NCI-H226 (cell line): Measurements from ENCODE around the gene CD300C.
"Not testable (repeated sequence)": the region's sequence is repeated elsewhere in the genome, so short reads cannot be mapped to it uniquely, and the experiment has no call there.

ENCODE experiments used
- DNase-seq: peaks from one replicate; pipeline ENCODE4 v3.0.0-alpha.2; 2015

The CD300C gene

DNA sequence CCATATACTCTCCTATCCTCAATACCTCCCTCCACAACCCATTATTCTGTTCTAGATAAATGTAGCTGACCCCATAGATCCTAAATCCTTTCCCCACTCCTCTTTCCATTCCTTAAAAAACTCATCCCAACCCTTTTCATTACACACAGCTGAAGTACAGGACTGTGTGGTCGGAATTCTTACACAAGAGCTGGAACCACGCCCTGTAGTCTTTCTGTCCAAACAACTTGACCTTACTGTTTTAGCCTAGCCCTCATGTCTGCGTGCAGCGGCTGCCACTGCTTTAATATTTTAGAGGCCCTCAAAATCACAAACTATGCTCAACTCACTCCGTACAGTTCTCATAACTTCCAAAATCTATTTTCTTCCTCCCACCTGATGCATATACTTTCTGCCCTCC is 42.0 kb downstream of the CD300C start:
- DNase-seq, result not testable (repeated sequence)

- no peak for DNase-seq
Observed at GRCh38 chr17:74502861-74503260, 43.1 kb downstream of the CD300C start.

GRCh38 chr17:74499992-74500391 is 45.9 kb downstream of the CD300C start:
- no peak for DNase-seq

DNA sequence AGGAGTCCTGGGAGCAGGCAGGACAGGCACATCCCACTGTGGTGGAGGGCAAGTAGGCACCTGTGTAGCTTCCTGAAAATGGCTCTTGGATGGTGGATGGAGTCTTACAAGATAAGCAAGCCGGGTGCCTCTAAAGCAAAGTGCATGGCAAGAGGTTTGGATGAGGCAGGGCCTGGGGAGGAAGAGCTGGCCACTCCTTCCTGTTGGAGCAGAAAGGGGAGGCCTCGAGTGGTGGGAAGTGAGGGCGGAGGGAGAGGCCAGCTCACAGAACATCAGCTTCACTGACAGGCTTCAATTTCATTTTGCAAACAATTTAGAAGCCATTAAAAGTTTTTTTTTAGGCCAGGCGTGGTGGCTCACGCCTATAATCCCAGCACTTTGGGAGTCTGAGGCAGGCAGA is 48.4 kb downstream of the CD300C start:
- no peak for DNase-seq

- no peak for DNase-seq
Observed at GRCh38 chr17:74493331-74493833, 52.5 kb downstream of the CD300C start.

DNA sequence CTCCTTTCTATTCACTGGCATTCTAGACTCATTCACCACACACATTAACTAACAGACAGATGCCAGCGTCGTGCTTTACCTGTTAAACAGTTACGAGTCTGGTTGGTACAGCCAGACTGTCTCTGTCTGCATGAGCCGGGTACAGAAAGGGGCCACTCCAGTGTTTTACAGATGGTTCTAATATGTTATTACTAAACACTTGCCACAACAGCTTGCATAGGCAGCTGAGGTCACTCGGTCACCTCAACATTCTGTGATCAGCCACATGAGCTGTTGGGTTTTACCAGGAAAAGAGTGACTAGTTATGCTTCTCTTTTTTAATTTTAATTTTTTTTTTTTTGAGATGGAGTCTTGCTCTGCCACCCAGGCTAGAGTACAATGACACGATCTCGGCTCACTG is 54.3 kb downstream of the CD300C start:
- DNase-seq, result no peak
